A549 (cell line): Measurements from ENCODE around the gene GDA. TPM values are rescaled to one million over a fixed set of nuclear protein-coding genes. Genes with fewer than 3 reads are reported as not detected.

Experiments
- ATAC-seq, 2 experiments: fragments of 200-7000 bp in 1 of 2; fragments of >200 bp in 1 of 2; cut with Nextera tagmentation in 1 of 2; cut with Tn5 transposase in 1 of 2; 3 replicates each; pipeline versions ENCODE4 v1.8.0 to v1.9.1; 2018 to 2020; ENCODE audit warnings: mild to moderate bottlenecking in 1 of 2, moderate library complexity in 1 of 2
- CTCF ChIA-PET: fragments of 300-600 bp; sonication (Branson Sonifier 250); formaldehyde crosslinking; extraction: SDS; loops from one replicate; lab custom pipeline; 2021; ENCODE audit warnings: antibody characterized with exemption, inconsistent platforms; lab: Yijun Ruan, JAX
- POLR2A ChIA-PET: fragments of 350-600 bp; formaldehyde crosslinking; extraction: SDS; loops from one replicate; lab custom pipeline; 2021; ENCODE audit warnings: antibody characterized with exemption, inconsistent platforms; lab: Yijun Ruan, JAX
- DNase-seq, 2 experiments: peaks; one replicate each; pipeline versions ENCODE4 v3.0.0 to v3.0.0-alpha.2; 2011 to 2016; ENCODE audit warnings: low read depth in 1 of 2, low spot score in 1 of 2
- FAIRE-seq: peaks from 2 replicates; lab custom pipeline; 2011; peaks lifted over from hg19 to GRCh38; lab: Jason Lieb, UNC
- H3K27ac ChIP-seq, 2 experiments: fragments of >200 bp; sonication (Bioruptor Twin); formaldehyde crosslinking; 3 replicates each; pipeline ENCODE4 v1.5.1; 2016 to 2017
- H3K4me1 ChIP-seq: fragments of >200 bp; sonication (Bioruptor Twin); formaldehyde crosslinking; 3 replicates; pipeline ENCODE4 v1.6.1; 2016
- H3K4me2 ChIP-seq: fragments of >200 bp; sonication (Bioruptor Twin); formaldehyde crosslinking; 3 replicates; pipeline ENCODE4 v1.6.1; 2016
- H3K4me3 ChIP-seq: fragments of >200 bp; sonication (Bioruptor Twin); formaldehyde crosslinking; 3 replicates; pipeline ENCODE4 v1.5.1; 2016
- H3K9me3 ChIP-seq: fragments of >200 bp; sonication (Bioruptor Twin); formaldehyde crosslinking; 3 replicates; pipeline ENCODE4 v1.6.1; 2016
- CBX2 ChIP-seq: fragments of 200-600 bp; sonication (generic); IDR thresholded peaks from 2 replicates; pipeline ENCODE4 v1.6.1; 2016; ENCODE audit warnings: low read depth, mild to moderate bottlenecking, borderline replicate concordance
- CBX8 ChIP-seq: fragments of 200-600 bp; sonication (generic); IDR thresholded peaks from 2 replicates; pipeline ENCODE4 v1.6.1; 2016
- CEBPB ChIP-seq, 2 experiments: fragments of >200 bp in 1 of 2; sonication (Bioruptor Twin) in 1 of 2; formaldehyde crosslinking in 1 of 2; IDR thresholded peaks; 2 replicates each; pipeline ENCODE4 v1.6.1; 2012 to 2016
- CHD2 ChIP-seq: fragments of 150-350 bp; IDR thresholded peaks from 2 replicates; pipeline ENCODE4 v1.6.1; 2014; ENCODE audit warnings: low read length; ENCODE audit not compliant: partially characterized antibody
- EHF ChIP-seq: fragments of 250-450 bp; sonication (Bioruptor Pico); IDR thresholded peaks from 2 replicates; pipeline ENCODE4 v1.5.0; 2020; ENCODE audit warnings: mild to moderate bottlenecking
- EP300 ChIP-seq, 2 experiments: fragments of >200 bp; sonication (Bioruptor Twin); formaldehyde crosslinking; IDR thresholded peaks; 2 replicates in 1 of 2; 3 replicates in 1 of 2; pipeline ENCODE4 v1.6.1; 2016 to 2017
- ESRRA ChIP-seq: fragments of 150-350 bp; IDR thresholded peaks from 2 replicates; pipeline ENCODE4 v1.6.1; 2014; ENCODE audit warnings: mild to moderate bottlenecking, low read length, borderline replicate concordance
- FOSB ChIP-seq: fragments of 250-450 bp; sonication (Bioruptor Pico); IDR thresholded peaks from 2 replicates; pipeline ENCODE4 v1.5.0; 2020; ENCODE audit warnings: mild to moderate bottlenecking, moderate library complexity
- HDAC2 ChIP-seq: fragments of 200-600 bp; sonication (generic); IDR thresholded peaks from 2 replicates; pipeline ENCODE4 v1.6.1; 2016
- HOXA7 ChIP-seq: fragments of 250-450 bp; sonication (Bioruptor Pico); IDR thresholded peaks from 2 replicates; pipeline ENCODE4 v1.5.0; 2020; ENCODE audit warnings: mild to moderate bottlenecking, moderate library complexity
- HOXB5 ChIP-seq: fragments of 250-450 bp; sonication (Bioruptor Pico); IDR thresholded peaks from 2 replicates; pipeline ENCODE4 v1.5.0; 2020; ENCODE audit warnings: mild to moderate bottlenecking, moderate library complexity
- JUN ChIP-seq, 2 experiments: fragments of >200 bp; sonication (Bioruptor Twin); formaldehyde crosslinking; IDR thresholded peaks; 2 replicates in 1 of 2; 3 replicates in 1 of 2; pipeline ENCODE4 v1.6.1; 2016 to 2017
- JUNB ChIP-seq: fragments of >200 bp; sonication (Bioruptor Twin); formaldehyde crosslinking; IDR thresholded peaks from 2 replicates; pipeline ENCODE4 v1.6.1; 2016
- KDM1A ChIP-seq: fragments of 200-600 bp; sonication (generic); IDR thresholded peaks from 2 replicates; pipeline ENCODE4 v1.6.1; 2016; ENCODE audit warnings: low read depth, mild to moderate bottlenecking
- KDM5A ChIP-seq: fragments of 200-600 bp; sonication (generic); IDR thresholded peaks from 2 replicates; pipeline ENCODE4 v1.6.1; 2016; ENCODE audit warnings: antibody characterized with exemption, mild to moderate bottlenecking
- MAZ ChIP-seq: fragments of 150-350 bp; IDR thresholded peaks from 2 replicates; pipeline ENCODE4 v1.6.1; 2014; ENCODE audit warnings: antibody characterized with exemption, low read depth, low read length, borderline replicate concordance
- POLR2A ChIP-seq: IDR thresholded peaks from 2 replicates; pipeline ENCODE4 v1.6.1; 2012; ENCODE audit warnings: mild to moderate bottlenecking, low read length
- POLR2AphosphoS2 ChIP-seq: conservative IDR thresholded peaks from 2 replicates; pipeline ENCODE4 v1.6.1; 2012; ENCODE audit warnings: low read length, improper control_type of control experiment, inconsistent platforms
- RARB ChIP-seq: fragments of 250-450 bp; sonication (Bioruptor Pico); IDR thresholded peaks from 2 replicates; pipeline ENCODE4 v1.8.0; 2021; ENCODE audit warnings: mild to moderate bottlenecking, moderate library complexity
- SMC3 ChIP-seq: fragments of >200 bp; sonication (Bioruptor Twin); formaldehyde crosslinking; IDR thresholded peaks from 3 replicates; pipeline ENCODE4 v1.6.1; 2018; ENCODE audit warnings: inconsistent platforms
- SREBF2 ChIP-seq: fragments of 450-650 bp; IDR thresholded peaks from 2 replicates; pipeline ENCODE4 v1.6.1; 2014; ENCODE audit warnings: mild to moderate bottlenecking, moderate library complexity
- ZFP36 ChIP-seq: fragments of 450-650 bp; IDR thresholded peaks from 2 replicates; pipeline ENCODE4 v1.6.1; 2014; ENCODE audit warnings: borderline replicate concordance; ENCODE audit not compliant: partially characterized antibody
- WGBS: methylation state at CpG from one replicate; pipeline ENCODE4 v1.1.6; 2017; ENCODE audit errors: missing lambda C conversion rate; 5-methylcytosine and 5-hydroxymethylcytosine counted together
- polyA plus RNA-seq, 4 experiments: library from polyadenylated mRNA; depleted of rRNA in 3 of 4; stranded (reverse); fragments of >200 nt; fragmentation: RNase III in 1 of 4; extraction: RNeasy Plus Mini Kit Qiagen cat#74134 plus additional on column Dnase treatment in 1 of 4; gene quantifications; 2 replicates in 3 of 4; 3 replicates in 1 of 4; pipeline ENCODE4 v1.2.3, GENCODE V29; 2011 to 2017
- TF ChIP-seq, protein P1 (sequence below): IDR thresholded peaks from 2 replicates; pipeline ENCODE4 v1.6.1; 2012; ENCODE audit warnings: low read depth, borderline replicate concordance
- TF ChIP-seq, protein P2 (sequence below): fragments of >200 bp; sonication (Bioruptor Twin); formaldehyde crosslinking; IDR thresholded peaks from 2 replicates; pipeline ENCODE4 v1.6.1; 2016

GDA gene
- polyA plus RNA-seq, 2 of the 4 experiments (the other 2 are of a cell fraction): 0.23 to 1.2 TPM

DNA sequence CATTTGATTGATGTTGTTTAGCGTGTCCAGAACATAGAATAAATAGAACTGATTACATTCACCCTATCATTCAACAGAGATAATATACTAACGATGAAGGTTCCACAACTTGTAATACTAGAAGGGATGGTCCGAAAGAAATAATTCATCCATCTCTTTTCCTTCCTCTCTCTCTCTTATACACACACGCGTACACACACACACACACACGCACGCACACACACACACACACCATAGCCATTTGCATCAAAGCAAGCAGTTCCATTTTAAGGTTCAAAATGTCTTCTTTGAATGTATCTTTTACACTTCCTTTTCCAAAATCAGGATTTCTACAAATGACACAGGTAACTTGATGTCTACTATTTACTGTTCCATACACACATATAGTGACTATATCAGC, 887 bp downstream of the GDA start:
- no peak for FAIRE-seq
- H3K27ac ChIP-seq: no peak overlapping the region
- no peak for ATAC-seq

GRCh38 chr9:72150661-72151060, 1.4 kb downstream of the GDA start:
- Histone ChIP-seq H3K4me1 (peaks cover 15% of the 10 kb centered on the region; the same call in 2 of the 3 replicates), H3K9me3 (no peaks in the 10 kb centered on the region), H3K4me2 (no peak overlapping the region), H3K27ac (no peak overlapping the region), H3K4me3 (no peak overlapping the region)
- POLR2A ChIA-PET: no interaction called here
- 64% methylated on average over 6 of the region's 6 CpGs for whole genome bisulfite sequencing
- CTCF ChIA-PET: interaction anchor here (0.6 to 1.5 kb wide), 3 partner anchors 21 to 1116 kb away, joined by 3 read pairs; no protein-coding TSS in a partner anchor
- DNase-seq (no peak), ATAC-seq (no peak), FAIRE-seq (no peak)
- TF ChIP-seq JUN (IDR thresholded peaks at IDR 0.05) (no peak), RARB (no peak), FOSB (CRISPR knock-in tag) (no peak), KDM5A (no peak), HOXA7 (CRISPR knock-in tag) (no peak), EP300 (IDR thresholded peaks at IDR 0.05) (no peak), KDM1A (no peak), ZFP36 (no peak), CBX2 (no peak), POLR2AphosphoS2 (no peak), HOXB5 (CRISPR knock-in tag) (no peak), CBX8 (no peak), EHF (no peak), SREBF2 (no peak), POLR2A (no peak), SMC3 (no peak)
- TF ChIP-seq, protein P1, sequence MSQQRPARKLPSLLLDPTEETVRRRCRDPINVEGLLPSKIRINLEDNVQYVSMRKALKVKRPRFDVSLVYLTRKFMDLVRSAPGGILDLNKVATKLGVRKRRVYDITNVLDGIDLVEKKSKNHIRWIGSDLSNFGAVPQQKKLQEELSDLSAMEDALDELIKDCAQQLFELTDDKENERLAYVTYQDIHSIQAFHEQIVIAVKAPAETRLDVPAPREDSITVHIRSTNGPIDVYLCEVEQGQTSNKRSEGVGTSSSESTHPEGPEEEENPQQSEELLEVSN: no peak

More for the DNA sequence above, 887 bp downstream of the GDA start:
- POLR2A ChIA-PET: no interaction called here
- no peak for DNase-seq
- H3K9me3 ChIP-seq: no peaks in the 10 kb centered on the region
- peak overlapping the region; percentile 96 for H3K4me2 ChIP-seq
- CTCF ChIA-PET: interaction anchor here (1.5 kb wide), 1 partner anchor 111 kb away, joined by 3 read pairs; no protein-coding TSS in a partner anchor
- peak overlapping the region; percentile 55 for H3K4me3 ChIP-seq
- TF ChIP-seq, protein P2, sequence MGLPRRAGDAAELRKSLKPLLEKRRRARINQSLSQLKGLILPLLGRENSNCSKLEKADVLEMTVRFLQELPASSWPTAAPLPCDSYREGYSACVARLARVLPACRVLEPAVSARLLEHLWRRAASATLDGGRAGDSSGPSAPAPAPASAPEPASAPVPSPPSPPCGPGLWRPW: no peak
- TF ChIP-seq HDAC2: no peak
- TF ChIP-seq CHD2: no peak
- TF ChIP-seq SMC3: no peak
- no peak for TF ChIP-seq JUNB
- no peak for TF ChIP-seq SREBF2
- TF ChIP-seq CEBPB (IDR thresholded peaks at IDR 0.05): no peak
- TF ChIP-seq MAZ: no peak
- no peak for TF ChIP-seq ESRRA
- no peak for TF ChIP-seq KDM1A
- WGBS: 79% methylated on average over 7 of the region's 7 CpGs
- H3K4me1 ChIP-seq: peaks cover 15% of the 10 kb centered on the region; the same call in 2 of the 3 replicates

DNA sequence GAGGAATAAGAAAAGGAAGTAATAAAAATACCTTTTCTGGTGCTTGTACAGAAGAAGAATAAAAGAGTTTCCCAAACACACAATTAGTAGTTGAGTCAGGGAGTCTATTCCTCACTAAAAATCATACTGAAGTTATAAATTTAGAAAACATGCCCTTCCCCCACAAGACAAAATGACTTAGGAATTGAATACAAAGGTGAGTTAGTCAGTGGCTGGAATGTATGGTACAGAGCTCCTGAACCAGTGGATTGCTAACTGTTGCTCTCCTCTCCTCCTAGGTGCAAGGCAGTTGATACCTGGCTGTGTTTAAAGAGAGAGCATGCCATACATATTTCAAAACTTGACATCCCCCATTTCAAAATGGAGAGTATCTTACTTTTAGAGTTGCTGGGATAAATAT, 1.9 kb downstream of the GDA start:
- Histone ChIP-seq H3K4me3 (no peak overlapping the region), H3K4me2 (no peak overlapping the region), H3K27ac (no peak overlapping the region), H3K9me3 (no peaks in the 10 kb centered on the region), H3K4me1 (peaks cover 15% of the 10 kb centered on the region; the same call in 2 of the 3 replicates)
- ChIA-PET POLR2A (no interaction called here), CTCF (interaction anchor here (0.6 to 1.5 kb wide), 3 partner anchors 20 to 1117 kb away, joined by 3 read pairs; no protein-coding TSS in a partner anchor)
- DNase-seq (no peak), FAIRE-seq (no peak), ATAC-seq (no peak)
- TF ChIP-seq ZFP36 (no peak), SREBF2 (no peak), RARB (no peak), MAZ (no peak)
